Islet precursor cell (in vitro differentiated cells): ENCODE results near the gene FKBP1A.
"Not testable (repeated sequence)": the region's sequence is repeated elsewhere in the genome, so short reads cannot be mapped to it uniquely, and the experiment has no call there.

Experiments used
- DNase-seq: peaks from one replicate; pipeline ENCODE4 v3.0.0-alpha.2; 2018

FKBP1A gene

GRCh38 chr20:1362484-1362883 lies 30.4 kb downstream of the FKBP1A start:
- no peak for DNase-seq

GRCh38 chr20:1360094-1360846 lies 32.6 kb downstream of the FKBP1A start:
- no peak for DNase-seq

GRCh38 chr20:1357921-1358671 lies 34.8 kb downstream of the FKBP1A start:
- DNase-seq: no peak

- DNase-seq: no peak
These were observed 38.9 kb downstream of the FKBP1A start for GRCh38 chr20:1353956-1354355.

GRCh38 chr20:1346315-1346969 lies 46.4 kb downstream of the FKBP1A start:
- no peak for DNase-seq

GRCh38 chr20:1345756-1346093 lies 47.1 kb downstream of the FKBP1A start:
- no peak for DNase-seq

GRCh38 chr20:1345030-1345755 lies 47.7 kb downstream of the FKBP1A start:
- no peak for DNase-seq

GRCh38 chr20:1343446-1344124 lies 49.3 kb downstream of the FKBP1A start:
- not testable (repeated sequence) for DNase-seq

- DNase-seq: no peak
These were observed 51.1 kb downstream of the FKBP1A start for GRCh38 chr20:1341561-1342265.

- DNase-seq: no peak
These were observed 54.1 kb downstream of the FKBP1A start for GRCh38 chr20:1338801-1339200.

- no peak for DNase-seq
These were observed 54.8 kb downstream of the FKBP1A start for GRCh38 chr20:1338096-1338495.

GRCh38 chr20:1337441-1337840 lies 55.4 kb downstream of the FKBP1A start:
- no peak for DNase-seq

- no peak for DNase-seq
These were observed 56.0 kb downstream of the FKBP1A start for GRCh38 chr20:1336699-1337367.

- no peak for DNase-seq
These were observed 56.7 kb downstream of the FKBP1A start for GRCh38 chr20:1335961-1336698.

GRCh38 chr20:1334761-1335160 lies 58.1 kb downstream of the FKBP1A start:
- DNase-seq: peak; percentile 63

GRCh38 chr20:1334370-1334731 lies 58.5 kb downstream of the FKBP1A start:
- peak; percentile 22 for DNase-seq

- DNase-seq: peak; percentile 29
These were observed 59.1 kb downstream of the FKBP1A start for GRCh38 chr20:1333462-1334369.

- peak; percentile 38 for DNase-seq
These were observed 60.0 kb downstream of the FKBP1A start for GRCh38 chr20:1332749-1333300.

- no peak for DNase-seq
These were observed 60.9 kb downstream of the FKBP1A start for GRCh38 chr20:1331801-1332453.
